ENCODE results near the gene GRIA3.

DNA sequence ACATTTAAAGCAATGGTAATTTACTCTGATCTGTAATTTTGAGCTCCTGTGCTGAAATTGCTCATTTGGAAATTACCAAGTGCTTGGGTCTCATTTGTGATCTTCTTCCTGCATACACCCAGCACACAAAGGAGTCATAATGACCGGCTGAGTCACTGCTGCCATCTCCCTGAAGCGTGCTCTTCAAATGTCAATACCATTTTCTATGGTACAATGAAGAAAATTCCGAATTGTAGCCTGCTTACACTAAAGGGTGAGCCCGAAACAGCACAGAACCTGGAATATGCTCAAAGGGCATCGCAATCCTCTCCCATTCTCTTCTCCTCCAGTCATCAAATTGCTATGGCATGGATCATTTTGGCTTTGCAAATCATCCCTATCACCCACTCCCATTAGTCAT is 140.5 kb downstream of the GRIA3 start:
- TF ChIP-seq, protein P1, sequence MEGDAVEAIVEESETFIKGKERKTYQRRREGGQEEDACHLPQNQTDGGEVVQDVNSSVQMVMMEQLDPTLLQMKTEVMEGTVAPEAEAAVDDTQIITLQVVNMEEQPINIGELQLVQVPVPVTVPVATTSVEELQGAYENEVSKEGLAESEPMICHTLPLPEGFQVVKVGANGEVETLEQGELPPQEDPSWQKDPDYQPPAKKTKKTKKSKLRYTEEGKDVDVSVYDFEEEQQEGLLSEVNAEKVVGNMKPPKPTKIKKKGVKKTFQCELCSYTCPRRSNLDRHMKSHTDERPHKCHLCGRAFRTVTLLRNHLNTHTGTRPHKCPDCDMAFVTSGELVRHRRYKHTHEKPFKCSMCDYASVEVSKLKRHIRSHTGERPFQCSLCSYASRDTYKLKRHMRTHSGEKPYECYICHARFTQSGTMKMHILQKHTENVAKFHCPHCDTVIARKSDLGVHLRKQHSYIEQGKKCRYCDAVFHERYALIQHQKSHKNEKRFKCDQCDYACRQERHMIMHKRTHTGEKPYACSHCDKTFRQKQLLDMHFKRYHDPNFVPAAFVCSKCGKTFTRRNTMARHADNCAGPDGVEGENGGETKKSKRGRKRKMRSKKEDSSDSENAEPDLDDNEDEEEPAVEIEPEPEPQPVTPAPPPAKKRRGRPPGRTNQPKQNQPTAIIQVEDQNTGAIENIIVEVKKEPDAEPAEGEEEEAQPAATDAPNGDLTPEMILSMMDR (tag by site-specific recombination; IDR thresholded peaks at IDR 0.05) = no peak
- TF ChIP-seq SP2 (tag by site-specific recombination; IDR thresholded peaks at IDR 0.05) (no peak), REST (tag by site-specific recombination; IDR thresholded peaks at IDR 0.05) (no peak), KLF17 (tag by site-specific recombination; IDR thresholded peaks at IDR 0.05) (no peak), ZNF660 (tag by site-specific recombination; IDR thresholded peaks at IDR 0.05) (no peak), ZBTB7A (tag by site-specific recombination; IDR thresholded peaks at IDR 0.05; ENCODE audit: low read depth) (no peak), ZNF830 (tag by site-specific recombination; IDR thresholded peaks at IDR 0.05; ENCODE audit: low read depth) (no peak), ZNF624 (tag by site-specific recombination; IDR thresholded peaks at IDR 0.05) (no peak)
- TF ChIP-seq, protein P2, sequence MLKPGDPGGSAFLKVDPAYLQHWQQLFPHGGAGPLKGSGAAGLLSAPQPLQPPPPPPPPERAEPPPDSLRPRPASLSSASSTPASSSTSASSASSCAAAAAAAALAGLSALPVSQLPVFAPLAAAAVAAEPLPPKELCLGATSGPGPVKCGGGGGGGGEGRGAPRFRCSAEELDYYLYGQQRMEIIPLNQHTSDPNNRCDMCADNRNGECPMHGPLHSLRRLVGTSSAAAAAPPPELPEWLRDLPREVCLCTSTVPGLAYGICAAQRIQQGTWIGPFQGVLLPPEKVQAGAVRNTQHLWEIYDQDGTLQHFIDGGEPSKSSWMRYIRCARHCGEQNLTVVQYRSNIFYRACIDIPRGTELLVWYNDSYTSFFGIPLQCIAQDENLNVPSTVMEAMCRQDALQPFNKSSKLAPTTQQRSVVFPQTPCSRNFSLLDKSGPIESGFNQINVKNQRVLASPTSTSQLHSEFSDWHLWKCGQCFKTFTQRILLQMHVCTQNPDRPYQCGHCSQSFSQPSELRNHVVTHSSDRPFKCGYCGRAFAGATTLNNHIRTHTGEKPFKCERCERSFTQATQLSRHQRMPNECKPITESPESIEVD (tag by site-specific recombination; IDR thresholded peaks at IDR 0.05) = no peak
- TF ChIP-seq, protein P3, sequence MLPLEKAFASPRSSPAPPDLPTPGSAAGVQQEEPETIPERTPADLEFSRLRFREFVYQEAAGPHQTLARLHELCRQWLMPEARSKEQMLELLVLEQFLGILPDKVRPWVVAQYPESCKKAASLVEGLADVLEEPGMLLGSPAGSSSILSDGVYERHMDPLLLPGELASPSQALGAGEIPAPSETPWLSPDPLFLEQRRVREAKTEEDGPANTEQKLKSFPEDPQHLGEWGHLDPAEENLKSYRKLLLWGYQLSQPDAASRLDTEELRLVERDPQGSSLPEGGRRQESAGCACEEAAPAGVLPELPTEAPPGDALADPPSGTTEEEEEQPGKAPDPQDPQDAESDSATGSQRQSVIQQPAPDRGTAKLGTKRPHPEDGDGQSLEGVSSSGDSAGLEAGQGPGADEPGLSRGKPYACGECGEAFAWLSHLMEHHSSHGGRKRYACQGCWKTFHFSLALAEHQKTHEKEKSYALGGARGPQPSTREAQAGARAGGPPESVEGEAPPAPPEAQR (tag by site-specific recombination; IDR thresholded peaks at IDR 0.05) = no peak
